Skeletal muscle cell (primary cell): ENCODE results near the gene NF2.

ENCODE experiments used
- DNase-seq: peaks from one replicate; pipeline ENCODE4 v3.0.0-alpha.2; 2010; ENCODE audit warnings: low read depth
- H3K4me3 ChIP-seq: 2 replicates; pipeline ENCODE4 v1.5.1; 2011; ENCODE audit warnings: low read depth, mild to moderate bottlenecking, control low read depth, low read length, moderate library complexity

NF2 gene

GRCh38 chr22:29654420-29654819 lies 51.0 kb downstream of the NF2 start:
- DNase-seq: no peak
- H3K4me3 ChIP-seq: no peak overlapping the region

GRCh38 chr22:29654882-29655281 lies 51.4 kb downstream of the NF2 start:
- H3K4me3 ChIP-seq: no peak overlapping the region
- no peak for DNase-seq

GRCh38 chr22:29658176-29658575 lies 54.7 kb downstream of the NF2 start:
- no peak overlapping the region for H3K4me3 ChIP-seq
- no peak for DNase-seq

- DNase-seq: no peak
- H3K4me3 ChIP-seq: no peak overlapping the region
Measured at GRCh38 chr22:29660021-29660420, 56.6 kb downstream of the NF2 start.

GRCh38 chr22:29661336-29661735 lies 57.9 kb downstream of the NF2 start:
- DNase-seq: peak; percentile 5

GRCh38 chr22:29663180-29663821 lies 59.9 kb downstream of the NF2 start:
- no peak for DNase-seq
- H3K4me3 ChIP-seq: no peak overlapping the region

More at GRCh38 chr22:29661336-29661735, 57.9 kb downstream of the NF2 start:
- H3K4me3 ChIP-seq: no peak overlapping the region

GRCh38 chr22:29665486-29665885 lies 62.1 kb downstream of the NF2 start:
- DNase-seq: no peak
- H3K4me3 ChIP-seq: no peak overlapping the region

- H3K4me3 ChIP-seq: no peak overlapping the region
- DNase-seq: no peak
Measured at GRCh38 chr22:29668673-29669072, 65.2 kb downstream of the NF2 start.

GRCh38 chr22:29670626-29671025 lies 67.2 kb downstream of the NF2 start:
- no peak for DNase-seq
- no peak overlapping the region for H3K4me3 ChIP-seq

- no peak overlapping the region for H3K4me3 ChIP-seq
- DNase-seq: no peak
Measured at GRCh38 chr22:29673361-29674066, 70.1 kb downstream of the NF2 start.

- H3K4me3 ChIP-seq: no peak overlapping the region
- DNase-seq: no peak
Measured at GRCh38 chr22:29674121-29674520, 70.7 kb downstream of the NF2 start.

- no peak overlapping the region for H3K4me3 ChIP-seq
- DNase-seq: no peak
Measured at GRCh38 chr22:29679316-29679715, 75.9 kb downstream of the NF2 start.

- DNase-seq: no peak
- no peak overlapping the region for H3K4me3 ChIP-seq
Measured at GRCh38 chr22:29683536-29683935, 80.1 kb downstream of the NF2 start.

GRCh38 chr22:29684244-29684643 lies 80.8 kb downstream of the NF2 start:
- no peak for DNase-seq
- no peak overlapping the region for H3K4me3 ChIP-seq

- no peak for DNase-seq
- H3K4me3 ChIP-seq: peak overlapping the region; percentile 1
Measured at GRCh38 chr22:29689206-29689879, 85.9 kb downstream of the NF2 start.

- DNase-seq: no peak
- H3K4me3 ChIP-seq: no peak overlapping the region
Measured at GRCh38 chr22:29689880-29690213, 86.4 kb downstream of the NF2 start.

- no peak overlapping the region for H3K4me3 ChIP-seq
- DNase-seq: peak; percentile 36
Measured at GRCh38 chr22:29690476-29690875, 87.0 kb downstream of the NF2 start.

GRCh38 chr22:29691636-29692326 lies 88.3 kb downstream of the NF2 start:
- no peak for DNase-seq
- no peak overlapping the region for H3K4me3 ChIP-seq

GRCh38 chr22:29692327-29692640 lies 88.9 kb downstream of the NF2 start:
- DNase-seq: no peak

GRCh38 chr22:29693161-29693560 lies 89.7 kb downstream of the NF2 start:
- DNase-seq: no peak
- H3K4me3 ChIP-seq: no peak overlapping the region

More at GRCh38 chr22:29692327-29692640, 88.9 kb downstream of the NF2 start:
- H3K4me3 ChIP-seq: no peak overlapping the region
